NCI-H2107 treated with DMSO at 0.1 percent for 48 hours (cell line): ENCODE data around the gene PHACTR3.

ENCODE experiments used
- DNase-seq: peaks from one replicate; lab custom pipeline; 2025; ENCODE audit not compliant: unreplicated experiment; lab: John Stamatoyannopoulos, UW

Gene PHACTR3

DNA sequence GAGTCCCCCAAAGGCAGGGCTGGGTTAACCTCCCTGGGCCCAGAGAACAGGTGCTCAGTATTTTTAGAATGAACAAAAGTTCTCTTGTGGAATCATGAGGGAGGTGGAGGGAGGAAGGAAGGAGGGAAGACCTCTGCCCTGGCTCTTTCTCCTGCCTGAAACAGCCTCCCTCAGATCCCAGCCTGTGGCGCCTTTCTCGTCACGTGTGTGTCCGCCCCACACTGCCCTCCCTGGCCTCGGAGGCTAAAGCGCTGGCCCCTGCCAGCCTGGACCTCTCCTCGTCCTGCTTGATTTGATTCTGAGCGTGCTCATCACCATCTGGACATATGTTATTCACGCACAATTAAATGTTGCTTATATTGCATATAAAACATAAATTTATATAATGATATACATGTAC is 40.9 kb downstream of the PHACTR3 start:
- no peak for DNase-seq

DNA sequence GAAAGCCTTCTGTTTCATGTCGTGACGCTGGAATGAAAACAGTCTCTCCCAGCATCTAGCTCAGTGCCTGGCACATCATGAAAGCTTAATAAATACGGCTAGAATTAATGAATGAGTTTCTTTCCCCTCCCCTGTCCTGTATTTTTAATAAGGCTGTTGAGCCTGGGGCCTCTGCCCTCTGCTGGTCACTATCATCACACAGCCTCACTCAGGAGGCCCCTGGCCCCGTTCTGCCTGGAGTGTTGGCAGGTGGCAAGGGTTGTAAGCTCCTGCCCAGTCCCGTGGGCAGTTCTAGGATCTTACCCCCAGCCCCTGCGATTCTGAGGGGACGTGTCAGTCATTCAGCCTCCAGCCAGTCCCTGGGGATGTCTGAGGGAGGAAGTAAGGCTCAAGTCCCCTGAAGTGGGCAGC is 41.4 kb downstream of the PHACTR3 start:
- no peak for DNase-seq

DNA sequence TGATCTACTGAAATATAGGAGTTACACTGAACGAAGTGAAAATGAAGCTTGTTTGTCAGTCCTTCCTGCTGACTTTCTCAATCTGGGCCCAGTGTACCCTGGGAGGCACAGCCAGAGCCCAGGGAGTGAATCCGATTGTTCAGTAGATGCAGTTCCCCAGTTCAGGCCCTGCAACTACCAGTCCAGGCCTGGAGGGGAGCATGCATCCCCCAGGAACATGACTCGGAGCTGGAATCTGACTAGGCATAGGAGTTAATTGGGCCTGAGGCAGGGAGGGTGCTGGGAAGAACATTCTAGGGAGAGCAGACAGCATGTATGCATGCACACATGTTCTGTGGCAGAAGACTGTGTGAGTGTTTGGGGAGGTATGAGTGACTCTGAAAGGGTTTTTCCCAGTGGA is 42.1 kb downstream of the PHACTR3 start:
- DNase-seq: no peak

DNA sequence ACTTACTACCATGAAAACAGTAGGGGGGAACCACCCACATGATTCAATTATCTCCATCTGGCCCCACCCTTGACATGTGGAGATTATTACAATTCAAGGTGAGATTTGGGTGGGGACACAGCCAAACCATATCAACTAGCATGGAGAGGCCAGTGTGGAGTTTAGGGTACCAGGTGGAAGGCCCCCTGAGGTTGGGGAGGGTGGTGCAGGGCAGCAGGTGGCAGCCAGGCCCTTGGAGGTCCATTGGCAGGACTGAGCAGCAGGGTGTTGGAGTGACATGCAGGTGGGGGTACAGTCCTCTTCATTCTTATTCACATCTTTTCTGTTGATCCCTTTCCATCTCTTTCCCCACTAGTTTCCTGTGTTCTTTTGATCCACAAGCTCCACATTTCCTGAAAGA is 42.9 kb downstream of the PHACTR3 start:
- DNase-seq: no peak

GRCh38 chr20:59648466-59649070 is 44.2 kb downstream of the PHACTR3 start:
- no peak for DNase-seq

DNA sequence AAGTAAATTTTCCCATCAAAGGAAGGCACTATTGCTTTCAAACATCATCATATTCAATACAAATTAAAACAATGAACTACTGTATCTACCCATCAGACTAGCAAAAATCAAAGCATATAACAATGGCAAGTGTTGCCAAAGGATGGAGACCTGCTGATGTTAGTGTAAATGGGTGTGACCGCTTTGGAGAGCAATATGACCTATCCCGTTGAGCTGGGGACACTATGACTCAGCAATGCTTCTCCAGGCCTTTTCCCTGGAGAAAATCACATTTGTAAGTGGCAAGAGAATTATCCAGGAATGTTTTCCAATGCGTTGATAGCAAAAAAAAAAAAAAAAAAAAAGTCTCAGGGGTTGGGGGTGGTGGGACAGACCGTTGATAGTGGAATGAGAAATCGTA is 46.1 kb downstream of the PHACTR3 start:
- DNase-seq: no peak

DNA sequence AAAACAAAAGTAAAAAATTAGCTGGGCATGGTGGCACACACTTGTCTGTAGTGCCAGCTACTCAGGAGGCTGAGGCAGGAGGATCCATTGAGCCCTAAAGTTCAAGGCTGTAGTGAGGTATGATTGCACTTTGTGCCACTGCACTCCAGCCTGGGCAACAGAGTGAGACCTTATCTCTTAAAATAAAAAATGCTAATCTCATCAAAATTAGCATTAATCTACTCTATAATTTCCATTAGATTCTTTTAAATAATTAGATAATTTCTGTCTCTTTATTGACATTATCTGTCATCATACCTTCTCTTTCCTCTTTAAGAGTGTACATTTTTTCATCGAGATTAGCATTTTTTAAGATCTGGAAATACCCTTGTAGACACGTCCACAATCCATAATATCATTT is 48.0 kb downstream of the PHACTR3 start:
- no peak for DNase-seq

- DNase-seq: no peak
Observed at GRCh38 chr20:59656417-59656816, 52.1 kb downstream of the PHACTR3 start.

DNA sequence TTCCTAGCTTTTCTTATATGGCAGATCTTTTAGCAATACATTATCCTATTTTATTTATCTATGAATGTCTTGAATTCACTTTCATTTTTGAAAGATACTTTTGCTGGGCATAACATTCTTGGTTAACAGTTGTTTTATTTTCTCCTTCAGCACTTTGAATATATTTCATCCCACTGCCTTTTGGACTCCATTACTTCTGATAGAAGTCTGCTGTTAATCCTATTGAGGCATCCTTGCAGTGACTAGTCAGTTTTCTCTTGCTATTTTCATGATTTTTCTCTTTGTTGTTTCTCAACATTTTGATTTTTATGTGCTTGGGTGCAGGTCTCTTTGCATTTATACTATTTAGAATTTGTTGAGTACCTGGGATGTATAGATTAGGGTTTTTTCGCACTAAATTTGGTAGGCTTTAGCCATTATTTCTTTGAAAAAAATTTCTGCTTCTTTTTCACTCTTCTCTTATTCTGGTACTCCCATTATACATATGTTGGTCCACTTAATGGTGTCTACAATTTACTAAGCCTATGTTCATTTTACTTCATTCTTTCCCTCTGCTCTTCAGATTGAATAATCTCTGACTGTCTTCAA is 53.2 kb downstream of the PHACTR3 start:
- no peak for DNase-seq

DNA sequence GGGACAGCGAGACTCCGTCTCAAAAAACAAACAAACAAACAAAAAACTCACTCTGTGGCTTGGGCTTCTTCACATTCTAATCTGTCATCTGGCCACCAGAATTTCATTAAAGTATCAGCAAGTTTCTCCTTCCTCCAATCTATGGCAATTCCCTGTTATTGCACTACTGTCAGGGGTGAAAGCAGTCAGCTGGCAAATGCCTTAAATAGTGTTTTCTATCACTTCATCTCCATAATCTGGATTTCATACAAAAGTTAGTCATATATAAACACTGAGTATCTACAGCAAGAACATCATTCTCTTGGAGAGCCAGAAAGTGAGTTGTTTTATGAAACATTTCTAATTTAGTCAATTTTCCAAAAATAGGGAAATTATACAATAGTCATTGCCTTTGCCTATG is 56.1 kb downstream of the PHACTR3 start:
- no peak for DNase-seq

GRCh38 chr20:59661153-59661552 is 56.8 kb downstream of the PHACTR3 start:
- no peak for DNase-seq

- no peak for DNase-seq
Observed at GRCh38 chr20:59661621-59662020, 57.3 kb downstream of the PHACTR3 start.

DNA sequence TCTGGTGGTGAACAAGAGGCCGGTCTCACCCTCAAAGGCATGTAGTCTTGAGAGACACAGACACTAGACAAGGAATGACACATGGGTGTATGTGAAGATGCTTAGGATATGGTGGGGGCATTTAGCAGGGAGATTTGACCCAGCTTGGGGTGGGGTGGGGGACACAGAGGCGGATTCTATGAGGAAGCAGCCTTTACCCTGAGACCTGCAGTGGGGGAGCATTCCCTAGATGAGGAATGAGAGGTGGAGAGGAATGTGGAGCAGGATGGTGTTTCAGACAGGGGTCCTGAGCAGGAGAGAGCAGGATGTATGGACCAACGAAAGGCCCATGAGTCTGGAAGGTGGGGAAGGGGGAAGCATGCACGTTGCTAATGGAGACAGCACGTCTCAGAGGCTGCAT is 57.8 kb downstream of the PHACTR3 start:
- no peak for DNase-seq

DNA sequence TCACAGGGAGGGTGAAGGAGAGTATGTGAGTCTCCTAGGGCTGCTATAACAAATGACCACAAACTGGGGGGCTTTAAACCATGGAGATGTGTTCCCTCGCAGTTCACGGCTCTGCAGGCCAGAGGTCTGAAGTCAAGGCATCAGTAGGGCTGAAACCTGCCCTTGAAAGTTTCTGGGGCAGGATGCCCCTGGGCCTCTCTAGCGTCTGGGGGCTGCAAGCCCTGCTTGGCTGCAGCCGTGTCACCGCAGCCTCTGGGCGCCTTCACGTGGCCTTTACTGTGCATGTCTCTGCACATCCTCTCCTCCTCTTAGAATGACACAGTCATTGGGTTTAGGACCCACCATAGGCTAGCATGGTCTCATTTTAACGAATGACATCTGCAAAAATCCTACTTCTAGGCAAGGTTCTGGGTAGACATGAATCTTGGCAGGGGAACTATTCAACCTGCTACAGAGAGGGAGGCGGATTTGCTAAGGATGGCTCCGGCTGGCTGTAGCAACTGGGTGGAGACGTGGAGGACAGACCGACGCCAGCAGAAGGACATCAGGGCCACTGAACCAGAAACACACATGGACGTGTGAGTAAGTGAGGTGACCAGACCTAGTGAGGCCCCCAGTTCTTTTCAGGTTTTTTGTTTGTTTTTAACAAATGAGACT is 58.6 kb downstream of the PHACTR3 start:
- DNase-seq: no peak

- no peak for DNase-seq
Observed at GRCh38 chr20:59663513-59664060, 59.2 kb downstream of the PHACTR3 start.

DNA sequence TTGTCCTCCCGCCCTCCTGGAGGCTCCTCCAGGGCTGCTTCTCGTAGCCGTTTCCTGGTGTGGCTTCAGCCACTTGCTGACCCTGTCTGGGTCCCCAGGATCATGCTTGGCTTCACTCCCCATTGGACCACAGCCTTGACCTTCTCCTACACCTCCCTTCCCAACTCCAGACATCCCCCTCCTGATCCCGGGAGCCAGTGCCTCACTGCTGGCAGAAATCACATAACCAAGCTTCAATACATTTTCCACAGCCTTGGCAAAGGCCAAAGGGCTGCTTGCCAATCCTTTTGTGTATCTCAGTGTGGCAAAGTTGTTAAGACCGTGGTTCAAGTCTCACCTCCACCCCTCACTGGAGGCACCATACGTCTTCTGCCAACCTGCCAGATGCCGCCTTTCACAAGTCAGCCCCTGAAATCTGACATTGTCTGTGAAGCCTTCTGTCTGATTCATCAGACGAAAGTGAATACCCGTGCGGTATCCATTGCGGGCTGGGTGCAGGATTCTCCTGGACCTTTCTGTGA is 60.1 kb downstream of the PHACTR3 start:
- no peak for DNase-seq

DNA sequence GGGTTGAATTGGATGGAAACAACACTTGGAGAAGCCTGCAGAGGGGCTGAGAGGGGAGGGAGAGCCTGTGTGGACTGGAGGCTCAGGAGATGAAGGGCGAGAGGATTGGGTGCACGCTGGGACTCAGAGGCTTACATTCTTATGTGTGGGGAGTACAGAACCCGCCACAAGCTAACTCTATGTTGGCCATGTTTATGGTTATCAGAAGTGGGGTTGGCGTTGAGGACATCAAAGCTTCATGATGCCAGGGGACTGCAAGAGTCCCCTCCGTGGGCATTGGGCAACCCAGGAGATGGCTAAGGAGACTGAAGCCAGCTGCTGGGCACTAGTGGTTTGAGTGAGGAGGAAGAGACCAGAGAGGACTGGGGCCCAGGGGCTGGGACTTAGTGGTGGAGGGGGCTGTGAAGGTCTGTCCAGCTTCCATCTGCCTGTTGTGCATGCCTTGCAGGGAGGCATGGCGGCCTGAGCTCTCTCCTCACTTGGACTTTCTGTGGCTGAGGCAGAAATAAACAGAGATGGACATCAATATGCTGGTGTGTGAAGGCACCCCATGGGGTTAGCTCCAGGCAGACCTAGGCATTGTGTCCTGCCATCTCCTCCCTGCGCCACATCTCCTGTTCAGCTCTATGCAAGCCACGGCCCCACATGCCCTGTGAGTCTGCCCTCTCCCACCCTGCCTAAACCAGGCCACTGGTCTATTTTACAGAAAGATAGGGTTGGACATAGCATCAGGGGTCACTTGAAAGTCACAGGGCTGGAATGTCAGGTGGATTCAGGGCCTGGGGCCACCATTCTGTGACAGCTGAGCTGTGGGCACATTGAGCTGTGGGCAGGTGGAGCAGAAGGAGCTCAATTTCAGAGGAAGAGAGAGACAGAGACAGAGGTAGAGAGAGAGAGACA is 61.6 kb downstream of the PHACTR3 start:
- no peak for DNase-seq

GRCh38 chr20:59666586-59666985 is 62.2 kb downstream of the PHACTR3 start:
- DNase-seq: no peak

DNA sequence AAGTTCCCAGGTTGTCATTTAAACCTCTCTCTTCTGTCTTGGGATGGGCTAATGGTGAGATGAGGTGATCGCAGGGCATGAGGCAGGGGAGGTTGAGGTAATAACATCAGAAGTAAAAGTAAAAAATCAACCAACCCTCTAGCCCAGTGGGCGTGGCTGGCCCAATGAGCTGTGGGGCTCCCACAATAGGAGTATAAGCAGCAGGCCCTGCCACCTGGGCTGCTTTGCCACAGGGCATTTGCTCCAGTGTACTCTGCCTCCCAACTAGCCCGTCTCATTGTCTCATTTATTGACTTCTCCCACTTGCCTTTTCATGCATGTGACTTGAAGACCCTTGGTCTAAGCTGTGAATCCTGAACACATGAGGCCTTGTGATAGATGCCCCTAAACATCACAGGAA is 62.8 kb downstream of the PHACTR3 start:
- no peak for DNase-seq

DNA sequence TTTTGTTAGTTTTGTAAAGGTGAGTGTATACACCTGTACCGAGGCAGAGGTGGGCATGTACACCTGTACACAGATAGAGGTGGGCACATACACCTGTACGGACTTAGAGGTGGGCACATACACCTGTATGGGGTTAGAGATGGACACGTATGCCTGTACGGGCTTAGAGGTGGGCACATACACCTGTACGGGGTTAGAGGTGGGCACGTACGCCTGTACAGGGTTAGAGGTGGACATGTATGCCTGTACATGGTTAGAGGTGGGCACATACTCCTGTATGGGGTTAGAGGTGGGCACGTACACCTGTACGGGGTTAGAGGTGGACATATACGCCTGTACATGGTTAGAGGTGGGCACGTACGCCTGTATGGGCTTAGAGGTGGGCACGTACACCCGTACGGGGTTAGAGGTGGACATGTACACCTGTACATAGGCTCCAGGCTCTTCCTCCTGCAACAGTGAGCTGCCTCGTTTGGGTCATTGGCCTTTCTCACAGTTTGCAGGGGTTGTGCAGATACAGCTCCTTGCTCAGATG is 63.7 kb downstream of the PHACTR3 start:
- no peak for DNase-seq
